HG03575 (cell line): ENCODE results near the gene TXNRD3.
"Not testable (repeated sequence)": the region's sequence is repeated elsewhere in the genome, so short reads cannot be mapped to it uniquely, and the experiment has no call there.

Experiments
- ATAC-seq: cut with Tn5 transposase; IDR thresholded peaks from one replicate; pipeline ENCODE4 v1.9.1; 2021; ENCODE audit not compliant: unreplicated experiment, insufficient number of reproducible peaks, low FRiP score; ENCODE audit errors: extremely low read depth

TXNRD3 gene

GRCh38 chr3:126657901-126658300, 3.0 kb upstream of the TXNRD3 start:
- ATAC-seq = no peak

- ATAC-seq = no peak
These were observed 1.6 kb upstream of the TXNRD3 start for GRCh38 chr3:126656371-126657134.

GRCh38 chr3:126655887-126656286, 963 bp upstream of the TXNRD3 start:
- no peak for ATAC-seq

GRCh38 chr3:126649556-126650092, 5.3 kb downstream of the TXNRD3 start:
- ATAC-seq = no peak

- ATAC-seq = no peak
These were observed 8.2 kb downstream of the TXNRD3 start for GRCh38 chr3:126646674-126647073.

- no peak for ATAC-seq
These were observed 10.3 kb downstream of the TXNRD3 start for GRCh38 chr3:126644615-126645014.

- ATAC-seq = no peak
These were observed 16.1 kb downstream of the TXNRD3 start for GRCh38 chr3:126638790-126639189.

GRCh38 chr3:126636436-126636835, 18.5 kb downstream of the TXNRD3 start:
- ATAC-seq = no peak

GRCh38 chr3:126634803-126635202, 20.1 kb downstream of the TXNRD3 start:
- no peak for ATAC-seq

- ATAC-seq = no peak
These were observed 24.9 kb downstream of the TXNRD3 start for GRCh38 chr3:126630020-126630419.

- ATAC-seq = not testable (repeated sequence)
These were observed 29.2 kb downstream of the TXNRD3 start for GRCh38 chr3:126625735-126626134.

- no peak for ATAC-seq
These were observed 32.2 kb downstream of the TXNRD3 start for GRCh38 chr3:126622694-126623093.

GRCh38 chr3:126621627-126622345, 33.1 kb downstream of the TXNRD3 start:
- no peak for ATAC-seq

- no peak for ATAC-seq
These were observed 33.8 kb downstream of the TXNRD3 start for GRCh38 chr3:126621171-126621570.

- no peak for ATAC-seq
These were observed 34.2 kb downstream of the TXNRD3 start for GRCh38 chr3:126620738-126621137.

- ATAC-seq = no peak
These were observed 36.2 kb downstream of the TXNRD3 start for GRCh38 chr3:126618760-126619159.

GRCh38 chr3:126618021-126618420, 36.9 kb downstream of the TXNRD3 start:
- no peak for ATAC-seq

GRCh38 chr3:126617571-126617970, 37.4 kb downstream of the TXNRD3 start:
- ATAC-seq = no peak

GRCh38 chr3:126616931-126617330, 38.0 kb downstream of the TXNRD3 start:
- ATAC-seq = no peak

- ATAC-seq = no peak
These were observed 41.3 kb downstream of the TXNRD3 start for GRCh38 chr3:126613479-126614188.
